ENCODE data around the gene ANKS3. TPM values are rescaled to one million over a fixed set of nuclear protein-coding genes. Genes with fewer than 3 reads are reported as not detected.
A peak's percentile ranks its signal among the peaks of the same experiment; 100 is the strongest.

Gene ANKS3
- polyA plus RNA-seq, 1 donor (not counting 4 experiments of a cell fraction or from before 2014, with no cell fraction given) = 11.7 TPM

DNA sequence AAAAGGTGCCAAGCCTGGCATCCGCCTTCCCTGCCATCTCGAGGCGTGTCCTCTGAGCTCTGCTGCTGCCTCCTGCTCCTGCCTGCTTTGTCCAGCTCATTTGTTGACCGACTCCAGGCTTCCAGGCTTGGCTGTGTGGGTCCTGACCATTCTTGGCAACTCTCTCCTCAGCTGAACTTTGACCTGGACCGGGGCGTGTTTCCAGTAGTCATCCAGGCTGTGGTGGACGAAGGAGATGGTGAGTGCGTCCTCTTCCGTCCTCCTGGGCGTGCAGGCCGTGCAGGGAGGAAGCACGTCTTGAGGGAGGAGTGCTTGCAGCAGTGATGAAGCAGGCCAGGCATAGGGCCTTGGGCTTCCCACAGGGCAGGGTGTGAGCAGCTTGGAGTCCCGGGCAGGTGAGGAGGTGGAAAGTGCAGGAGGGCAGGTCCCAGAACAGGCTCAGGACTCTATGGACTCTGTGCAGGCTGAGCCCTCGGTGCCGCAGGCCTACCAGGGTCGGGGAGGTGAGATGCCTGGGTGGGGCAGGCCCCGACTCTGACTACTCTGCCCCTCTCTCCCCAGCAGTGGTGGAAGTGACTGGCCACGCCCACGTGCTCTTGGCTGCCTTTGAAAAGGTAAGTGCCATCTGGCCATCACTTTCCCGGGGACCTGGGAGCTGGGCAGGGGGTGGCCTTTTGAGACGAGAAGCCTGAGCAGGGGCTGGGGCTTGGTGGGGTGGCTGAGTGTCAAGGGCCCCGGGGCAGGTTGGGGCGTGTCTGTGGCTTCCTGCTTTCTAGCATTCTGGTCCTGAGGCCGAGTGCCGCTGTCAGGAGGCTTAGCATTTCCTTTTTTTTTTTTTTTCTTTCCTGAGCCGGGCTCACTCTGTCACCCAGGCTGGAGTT lies 69.3 kb downstream of the ANKS3 start:
- Histone ChIP-seq H3K4me1 (ENCODE audit: control insufficient read depth, extremely low read depth, insufficient read depth, low read length) (peaks cover 19% of the 10 kb centered on the region), H2AFZ (ENCODE audit: control insufficient read depth, low read length) (no peak overlapping the region), H3K4me3 (ENCODE audit: control insufficient read depth in 2 of 3, extremely low read depth in 1 of 3, insufficient read depth in 2 of 3, low read depth in 1 of 3, low read length in 3 of 3) (no peak overlapping the region), H3K9me3 (ENCODE audit: control insufficient read depth, low read depth, low read length) (no peaks in the 10 kb centered on the region), H3K27me3 (ENCODE audit: control insufficient read depth, extremely low read depth, insufficient read depth, low read length) (no peaks in the 10 kb centered on the region), H3K9me1 (ENCODE audit: control insufficient read depth, extremely low read depth, insufficient read depth, low read length) (peaks cover 4% of the 10 kb centered on the region), H3K4me2 (ENCODE audit: control insufficient read depth, extremely low read depth, insufficient read depth, low read depth, low read length) (peak overlapping the region; percentile 39), H3K9ac (ENCODE audit: control insufficient read depth, extremely low read depth, insufficient read depth, low read length) (no peak overlapping the region), H3K36me3 (ENCODE audit: control insufficient read depth in 2 of 2, extremely low read depth in 1 of 2, insufficient read depth in 2 of 2, low read length in 2 of 2) (peaks cover 9 to 36% of the 10 kb centered on the region in 2 experiments), H4K20me1 (ENCODE audit: control insufficient read depth, extremely low read depth, insufficient read depth, low read length) (no peaks in the 10 kb centered on the region), H3K79me2 (ENCODE audit: control insufficient read depth, insufficient read depth, low read length) (no peaks in the 10 kb centered on the region), H3K27ac (ENCODE audit: control insufficient read depth, insufficient read depth, low read length) (no peak overlapping the region)
- dilution Hi-C loops (cut with MboI; ENCODE audit: extremely low pct_ligation_motif_present, low sequenced_read_pairs) = no loop called here
- FAIRE-seq (no peak), DNase-seq (ENCODE audit: low read depth, low spot score) (no peak)
- TF ChIP-seq, protein P1, sequence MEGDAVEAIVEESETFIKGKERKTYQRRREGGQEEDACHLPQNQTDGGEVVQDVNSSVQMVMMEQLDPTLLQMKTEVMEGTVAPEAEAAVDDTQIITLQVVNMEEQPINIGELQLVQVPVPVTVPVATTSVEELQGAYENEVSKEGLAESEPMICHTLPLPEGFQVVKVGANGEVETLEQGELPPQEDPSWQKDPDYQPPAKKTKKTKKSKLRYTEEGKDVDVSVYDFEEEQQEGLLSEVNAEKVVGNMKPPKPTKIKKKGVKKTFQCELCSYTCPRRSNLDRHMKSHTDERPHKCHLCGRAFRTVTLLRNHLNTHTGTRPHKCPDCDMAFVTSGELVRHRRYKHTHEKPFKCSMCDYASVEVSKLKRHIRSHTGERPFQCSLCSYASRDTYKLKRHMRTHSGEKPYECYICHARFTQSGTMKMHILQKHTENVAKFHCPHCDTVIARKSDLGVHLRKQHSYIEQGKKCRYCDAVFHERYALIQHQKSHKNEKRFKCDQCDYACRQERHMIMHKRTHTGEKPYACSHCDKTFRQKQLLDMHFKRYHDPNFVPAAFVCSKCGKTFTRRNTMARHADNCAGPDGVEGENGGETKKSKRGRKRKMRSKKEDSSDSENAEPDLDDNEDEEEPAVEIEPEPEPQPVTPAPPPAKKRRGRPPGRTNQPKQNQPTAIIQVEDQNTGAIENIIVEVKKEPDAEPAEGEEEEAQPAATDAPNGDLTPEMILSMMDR (optimal IDR thresholded peaks at IDR 0.05 in 1 of 3, IDR thresholded peaks at IDR 0.05 in 1 of 3, conservative IDR thresholded peaks at IDR 0.05 in 1 of 3; ENCODE audit: extremely low read depth in 1 of 3, insufficient read depth in 2 of 3, low read length in 3 of 3) = peak in 1 of 3 experiments; percentile 62
- TF ChIP-seq EZH2 (IDR thresholded peaks at IDR 0.05; ENCODE audit: low read length) = no peak

DNA sequence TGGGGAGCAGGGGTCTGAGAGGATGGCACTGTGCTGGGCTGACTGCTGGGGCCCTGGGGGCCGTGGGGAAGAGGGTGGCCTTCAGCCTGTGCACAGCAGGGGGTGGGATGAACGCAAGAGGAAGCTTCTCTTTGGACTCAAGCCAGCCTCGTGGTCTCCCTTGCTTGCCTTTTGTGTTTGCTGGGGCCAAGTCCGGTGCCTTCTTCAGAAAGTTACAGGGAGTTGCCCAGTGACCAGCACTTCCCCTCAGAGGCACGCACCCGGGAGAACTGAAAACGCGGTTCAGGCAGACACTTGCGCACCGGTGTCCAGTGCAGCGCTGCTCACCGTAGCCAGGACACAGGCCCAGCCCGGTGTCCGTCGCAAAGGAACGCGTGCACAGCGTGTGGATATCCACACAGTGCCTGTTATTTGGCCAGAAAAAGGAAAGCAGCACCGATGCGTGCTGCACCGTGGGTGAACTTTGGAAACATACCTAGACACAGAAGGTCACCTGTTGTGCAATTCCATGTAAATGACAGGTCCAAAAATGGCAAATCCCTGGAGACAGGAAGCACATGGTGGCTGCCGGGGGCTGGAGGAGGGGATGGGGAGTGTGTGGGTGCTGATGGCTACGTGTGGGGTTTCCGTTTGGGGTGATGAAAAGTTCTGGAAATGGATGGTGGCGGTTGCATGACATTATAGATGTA lies 70.2 kb downstream of the ANKS3 start:
- Histone ChIP-seq H3K79me2 (ENCODE audit: control insufficient read depth, insufficient read depth, low read length) (no peaks in the 10 kb centered on the region), H3K27me3 (ENCODE audit: control insufficient read depth, extremely low read depth, insufficient read depth, low read length) (no peaks in the 10 kb centered on the region), H4K20me1 (ENCODE audit: control insufficient read depth, extremely low read depth, insufficient read depth, low read length) (no peaks in the 10 kb centered on the region), H3K4me3 (ENCODE audit: control insufficient read depth in 2 of 3, extremely low read depth in 1 of 3, insufficient read depth in 2 of 3, low read depth in 1 of 3, low read length in 3 of 3) (no peak overlapping the region), H3K27ac (ENCODE audit: control insufficient read depth, insufficient read depth, low read length) (no peak overlapping the region), H2AFZ (ENCODE audit: control insufficient read depth, low read length) (no peak overlapping the region), H3K4me2 (ENCODE audit: control insufficient read depth, extremely low read depth, insufficient read depth, low read depth, low read length) (no peak overlapping the region), H3K36me3 (ENCODE audit: control insufficient read depth in 2 of 2, extremely low read depth in 1 of 2, insufficient read depth in 2 of 2, low read length in 2 of 2) (peaks cover 8 to 38% of the 10 kb centered on the region in 2 experiments), H3K9me1 (ENCODE audit: control insufficient read depth, extremely low read depth, insufficient read depth, low read length) (peaks cover 4% of the 10 kb centered on the region), H3K4me1 (ENCODE audit: control insufficient read depth, extremely low read depth, insufficient read depth, low read length) (peaks cover 19% of the 10 kb centered on the region), H3K9me3 (ENCODE audit: control insufficient read depth, low read depth, low read length) (no peaks in the 10 kb centered on the region), H3K9ac (ENCODE audit: control insufficient read depth, extremely low read depth, insufficient read depth, low read length) (no peak overlapping the region)
- FAIRE-seq (no peak), DNase-seq (ENCODE audit: low read depth, low spot score) (no peak)
- dilution Hi-C loops (cut with MboI; ENCODE audit: extremely low pct_ligation_motif_present, low sequenced_read_pairs) = no loop called here
- TF ChIP-seq, protein P1 (optimal IDR thresholded peaks at IDR 0.05 in 1 of 3, IDR thresholded peaks at IDR 0.05 in 1 of 3, conservative IDR thresholded peaks at IDR 0.05 in 1 of 3; ENCODE audit: extremely low read depth in 1 of 3, insufficient read depth in 2 of 3, low read length in 3 of 3) = no peak
- TF ChIP-seq EZH2 (IDR thresholded peaks at IDR 0.05; ENCODE audit: low read length) = no peak

Measured in keratinocyte (primary cell).